ENCODE results near the gene BRCC3.
A peak's percentile ranks its signal among the peaks of the same experiment; 100 is the strongest.

Gene BRCC3

DNA sequence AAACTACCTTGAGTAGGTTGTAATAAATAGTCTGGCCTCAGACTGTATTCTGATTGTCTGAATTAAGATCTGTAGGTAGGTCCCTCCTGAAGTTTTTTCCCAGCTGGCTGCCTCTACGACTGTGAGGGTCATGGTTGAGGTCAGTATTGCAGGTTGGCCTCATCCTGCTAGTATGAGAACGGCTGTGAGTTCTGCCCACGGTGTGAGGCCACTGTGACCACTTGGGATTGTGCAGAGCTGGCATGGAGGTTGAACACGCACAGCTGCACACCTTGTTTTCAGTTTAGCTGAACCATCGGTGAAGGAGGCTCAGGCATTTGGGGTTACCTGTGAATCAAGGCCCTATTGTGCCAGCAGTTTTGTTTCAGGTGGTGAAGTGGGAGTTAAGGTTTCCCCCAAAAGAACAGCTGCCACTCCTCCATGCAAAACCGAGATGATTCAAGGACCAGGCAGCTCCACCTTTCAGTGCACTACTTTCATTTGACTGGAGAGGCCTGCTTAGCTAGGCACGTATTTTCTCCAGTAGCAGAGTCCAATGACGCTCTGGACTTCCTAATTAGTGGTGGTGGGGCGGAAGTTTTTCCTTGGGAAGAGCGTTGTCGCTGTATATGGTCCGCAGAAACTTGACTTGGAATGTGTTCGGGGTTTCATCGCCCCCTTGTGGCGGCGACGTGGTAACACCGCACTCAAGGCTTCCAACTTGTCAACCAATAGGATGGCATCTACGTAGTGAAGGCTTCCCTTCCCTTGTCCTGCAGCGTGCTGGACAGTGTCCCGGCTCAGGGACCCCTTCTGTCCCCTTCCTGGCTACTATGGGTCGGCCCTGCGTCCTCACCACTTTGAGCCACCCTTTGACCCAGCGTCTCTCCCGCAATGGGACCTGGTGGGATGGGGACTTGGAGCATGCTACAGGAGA, 14.2 kb upstream of the BRCC3 start:
- peak in 1 of 2 donors; percentile 5 for DNase-seq (ENCODE audit: low read depth in 2 of 2, low spot score in 1 of 2)

- no peak for DNase-seq (ENCODE audit: low read depth in 2 of 2, low spot score in 1 of 2)
These were observed 9.5 kb upstream of the BRCC3 start for GRCh38 chrX:155061760-155062159.

DNA sequence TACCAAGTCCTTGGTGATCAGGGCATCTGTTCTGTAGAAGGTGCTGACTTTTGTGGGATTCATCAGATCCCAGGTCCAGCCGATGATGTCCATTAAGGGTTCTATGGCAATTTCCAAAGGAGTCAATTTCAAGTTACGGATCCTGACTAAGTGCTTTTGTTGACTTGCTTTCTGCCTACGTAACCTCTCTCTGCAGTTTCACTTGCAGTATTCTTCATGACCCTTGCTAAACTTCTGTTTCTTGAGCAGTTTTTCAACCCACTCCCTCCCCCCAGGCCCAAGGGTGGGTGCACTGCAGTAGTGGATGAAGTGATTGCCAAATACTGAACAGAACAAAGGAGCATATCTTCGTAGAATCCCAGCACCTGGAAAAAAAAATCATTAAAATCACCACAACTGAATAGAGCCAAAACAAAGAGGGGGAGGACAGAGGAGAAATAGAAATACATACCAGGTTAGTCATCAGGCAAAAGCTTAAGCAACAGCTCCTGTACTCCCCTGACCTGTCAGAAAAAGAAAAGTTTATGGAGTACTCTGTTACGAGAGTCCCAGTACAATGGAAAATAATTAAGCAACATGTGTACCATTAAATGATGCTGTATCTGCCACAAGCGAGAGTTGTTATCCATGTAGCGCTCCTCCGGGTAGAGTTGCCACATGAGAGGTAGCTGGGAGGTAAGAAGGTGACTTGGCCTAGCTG, 6.1 kb upstream of the BRCC3 start:
- DNase-seq (ENCODE audit: low read depth in 2 of 2, low spot score in 1 of 2), result no peak

DNA sequence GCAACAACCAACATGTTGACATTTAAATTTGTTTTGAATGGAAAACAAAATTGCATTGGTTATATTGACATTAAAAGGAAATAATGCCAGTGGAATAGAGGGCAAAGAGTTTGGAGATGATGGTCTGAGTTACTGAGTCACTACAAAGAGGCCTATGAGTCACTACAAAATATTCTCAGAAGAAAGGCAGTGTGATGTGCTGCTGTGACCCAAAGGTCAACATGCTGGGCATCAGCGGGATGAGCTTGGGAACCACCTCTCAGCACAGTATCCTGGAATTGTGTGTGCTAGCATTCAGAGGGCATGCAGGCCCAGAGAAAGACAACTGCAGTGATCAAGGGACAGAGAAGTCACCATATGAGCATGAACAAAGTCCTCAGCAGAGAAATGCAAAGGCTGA, 3.1 kb upstream of the BRCC3 start:
- DNase-seq (ENCODE audit: low read depth in 2 of 2, low spot score in 1 of 2), result no peak

- no peak for DNase-seq (ENCODE audit: low read depth in 2 of 2, low spot score in 1 of 2)
These were observed 1.9 kb upstream of the BRCC3 start for GRCh38 chrX:155069414-155069813.

DNA sequence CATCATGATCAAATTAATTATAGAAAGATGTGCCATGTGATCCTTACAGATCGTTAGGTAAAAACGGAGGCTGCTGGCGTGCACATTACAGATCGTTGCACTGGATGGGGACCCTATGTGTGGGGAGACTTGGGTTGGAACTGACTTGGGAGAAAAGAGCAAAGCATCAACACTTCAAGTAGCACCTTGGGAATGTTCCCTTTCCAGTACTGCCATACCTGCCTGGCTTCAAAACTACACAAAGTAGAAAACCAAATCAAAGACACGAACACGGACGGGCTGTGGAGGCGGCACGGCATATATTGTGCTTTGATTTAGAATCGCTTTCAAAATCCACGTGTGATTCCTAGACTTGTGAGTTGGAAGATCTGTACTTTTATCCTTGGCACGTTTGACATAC, 1.3 kb upstream of the BRCC3 start:
- no peak for DNase-seq (ENCODE audit: low read depth in 2 of 2, low spot score in 1 of 2)

DNA sequence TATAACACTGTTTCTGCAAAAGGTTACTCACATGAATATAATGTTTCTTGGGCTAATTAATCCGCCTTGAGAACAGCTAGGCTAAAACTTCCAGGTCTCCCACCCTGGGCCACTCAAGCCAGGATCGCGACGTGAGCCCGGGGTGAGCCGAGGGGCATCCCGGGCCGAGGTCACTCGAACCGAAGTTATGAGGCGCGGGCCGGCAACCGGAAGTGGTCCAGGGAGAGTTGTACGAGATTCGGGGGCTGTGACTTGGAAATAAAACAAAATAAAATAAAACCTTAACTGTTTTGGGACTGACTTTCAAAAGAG, 689 bp upstream of the BRCC3 start:
- DNase-seq (ENCODE audit: low read depth in 2 of 2, low spot score in 1 of 2), result no peak

DNA sequence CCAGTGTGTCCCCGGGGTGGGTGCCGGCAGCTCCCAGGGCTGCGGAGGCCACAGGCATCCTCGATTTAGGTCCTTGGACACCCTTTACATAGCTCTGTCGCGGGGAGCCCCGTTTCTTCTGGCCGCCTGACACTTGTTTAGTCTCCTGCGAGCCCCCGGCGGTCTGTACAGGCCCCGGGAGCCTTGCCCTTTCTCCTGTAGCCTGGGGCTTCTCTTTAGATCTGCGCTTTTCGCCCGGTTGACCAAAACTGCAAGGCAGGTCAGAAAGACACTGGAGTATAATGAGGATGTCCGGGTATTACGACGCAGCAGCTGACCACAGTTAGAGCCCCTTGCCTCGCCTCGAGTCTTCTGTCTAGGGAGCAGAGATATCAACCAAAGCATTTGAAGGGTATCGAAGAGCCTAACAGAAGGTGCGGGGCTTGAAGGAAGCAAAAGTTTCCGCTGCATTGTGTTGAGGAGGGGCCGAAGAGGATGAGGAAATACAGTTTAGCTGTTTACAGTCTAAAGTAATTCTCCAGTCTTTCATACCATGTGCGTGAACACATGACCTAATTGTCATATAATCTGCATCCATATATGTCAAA, 479 bp downstream of the BRCC3 start:
- DNase-seq (ENCODE audit: low read depth in 2 of 2, low spot score in 1 of 2), result no peak

- DNase-seq (ENCODE audit: low read depth in 2 of 2, low spot score in 1 of 2), result no peak
These were observed 15.0 kb downstream of the BRCC3 start for GRCh38 chrX:155086202-155086840.

DNA sequence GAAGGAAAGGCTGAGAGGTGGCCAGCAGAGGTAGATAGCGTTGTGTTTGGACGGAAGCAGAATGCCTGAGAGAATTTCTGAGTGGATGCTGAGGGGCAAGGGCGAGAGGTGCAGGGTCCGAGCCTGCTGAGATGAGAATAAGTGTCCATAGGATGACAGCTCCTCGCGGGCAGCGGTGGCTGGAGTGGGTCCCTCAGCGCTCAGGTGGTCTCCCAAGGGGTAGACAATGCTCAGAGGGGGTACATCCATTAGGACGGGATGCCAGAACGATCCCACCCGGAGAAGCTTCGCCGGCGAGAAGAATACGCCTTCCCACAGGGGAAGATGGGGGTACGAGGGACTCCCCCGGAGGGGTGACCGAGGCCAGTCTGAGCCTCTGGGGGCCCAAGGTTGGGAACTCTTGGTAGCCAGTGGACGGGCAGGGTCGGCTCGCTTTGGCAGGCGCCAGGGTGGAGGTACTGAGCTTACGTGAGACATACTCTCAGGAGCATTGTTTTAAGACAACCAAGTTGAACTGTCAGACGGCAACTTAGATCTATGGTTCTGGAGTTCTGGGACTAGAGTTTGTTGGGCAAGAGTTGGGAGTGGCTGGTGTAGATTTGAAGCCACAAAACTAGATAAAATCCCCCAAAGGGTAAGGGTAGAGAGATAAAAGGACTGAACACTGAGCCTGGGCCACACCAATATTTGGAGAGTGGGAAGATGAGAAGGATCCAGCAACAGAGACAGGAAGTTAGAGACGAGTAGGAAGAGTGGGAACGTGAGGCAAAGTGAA, 15.8 kb downstream of the BRCC3 start:
- DNase-seq (ENCODE audit: low read depth in 2 of 2, low spot score in 1 of 2), result no peak

GRCh38 chrX:155094468-155095061, 23.3 kb downstream of the BRCC3 start:
- no peak for DNase-seq (ENCODE audit: low read depth in 2 of 2, low spot score in 1 of 2)

GRCh38 chrX:155105919-155106318, 34.6 kb downstream of the BRCC3 start:
- DNase-seq (ENCODE audit: low read depth in 2 of 2, low spot score in 1 of 2), result no peak

- DNase-seq (ENCODE audit: low read depth in 2 of 2, low spot score in 1 of 2), result no peak
These were observed 37.1 kb downstream of the BRCC3 start for GRCh38 chrX:155108427-155108826.

GRCh38 chrX:155112171-155112570, 40.9 kb downstream of the BRCC3 start:
- DNase-seq (ENCODE audit: low read depth in 2 of 2, low spot score in 1 of 2), result no peak

DNA sequence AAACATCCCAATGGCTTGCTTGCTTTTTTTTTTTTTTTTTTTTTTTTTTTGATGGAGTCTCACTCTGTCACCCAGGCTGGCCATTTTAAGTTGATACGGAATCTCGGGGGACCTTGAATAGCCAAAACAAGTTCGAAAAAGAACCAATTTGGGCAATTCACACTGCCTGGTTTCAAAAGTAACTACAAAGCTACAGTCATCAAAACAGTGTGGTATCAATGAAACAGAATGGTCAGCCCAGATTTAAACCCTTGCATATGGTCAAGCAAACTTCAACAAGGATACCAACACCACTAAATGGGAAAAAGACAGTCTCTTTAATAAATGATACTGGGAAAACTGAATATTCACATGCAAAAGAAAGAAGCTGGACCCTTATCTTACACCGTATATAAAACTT, 41.8 kb downstream of the BRCC3 start:
- DNase-seq (ENCODE audit: low read depth in 2 of 2, low spot score in 1 of 2), result no peak

- DNase-seq (ENCODE audit: low read depth in 2 of 2, low spot score in 1 of 2), result no peak
These were observed 44.0 kb downstream of the BRCC3 start for GRCh38 chrX:155115174-155115819.

DNA sequence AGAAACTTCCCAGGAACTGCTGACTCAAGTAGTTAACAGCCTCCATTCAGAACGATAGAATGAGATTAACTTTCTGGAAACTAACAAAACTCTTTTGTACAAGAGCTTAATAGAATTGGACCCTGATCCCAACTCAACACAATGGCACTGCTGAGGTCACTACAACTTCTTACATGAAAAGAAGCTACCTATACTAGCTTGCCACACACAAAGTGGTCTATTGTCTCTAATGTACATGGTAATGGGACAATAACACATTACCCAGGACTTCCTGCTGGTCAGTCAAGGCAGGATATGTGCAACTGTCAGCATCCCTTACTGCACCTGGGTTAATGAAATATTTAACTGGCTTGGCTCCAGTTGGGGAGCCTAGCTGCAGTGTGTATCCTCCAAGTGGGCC, 56.2 kb downstream of the BRCC3 start:
- no peak for DNase-seq (ENCODE audit: low read depth in 2 of 2, low spot score in 1 of 2)

DNA sequence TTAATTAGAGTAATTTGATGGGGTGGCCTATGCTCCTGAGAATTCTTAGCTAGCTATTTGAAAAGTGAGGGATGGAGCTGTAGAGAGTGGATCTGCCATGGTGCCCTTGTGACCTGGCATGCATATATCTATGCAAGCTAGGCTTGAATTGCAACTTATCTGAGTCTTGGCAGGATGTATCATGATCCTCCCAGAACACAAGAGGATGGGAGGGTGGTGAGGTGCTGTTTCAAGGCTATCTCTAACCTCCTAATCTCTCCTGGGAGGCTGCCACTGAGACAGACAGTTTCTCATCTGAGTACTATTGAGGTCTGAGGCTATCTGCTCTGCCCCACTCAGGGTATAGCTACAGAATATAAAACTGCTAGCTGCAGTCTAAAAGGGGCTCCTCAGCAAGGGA, 56.6 kb downstream of the BRCC3 start:
- DNase-seq (ENCODE audit: low read depth in 2 of 2, low spot score in 1 of 2), result no peak

DNA sequence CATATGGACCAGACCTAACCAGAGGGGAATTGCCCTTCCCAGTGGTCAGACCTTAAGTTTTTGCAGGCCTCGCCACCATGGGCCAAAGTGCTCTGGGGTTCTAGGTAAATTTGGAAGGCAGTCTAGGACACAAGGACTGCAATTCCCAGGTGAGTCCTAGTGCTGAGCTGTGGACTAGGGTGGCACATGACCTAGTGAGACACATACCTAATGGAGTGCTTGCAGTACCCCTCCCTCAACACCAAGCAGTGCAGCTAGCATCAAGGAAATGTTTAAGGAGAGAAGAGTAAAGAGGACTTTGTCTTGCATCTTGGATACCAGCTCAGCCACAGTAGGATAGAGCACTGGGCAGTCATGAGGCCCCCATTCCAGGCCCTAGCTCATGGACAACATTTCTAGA, 60.8 kb downstream of the BRCC3 start:
- DNase-seq (ENCODE audit: low read depth in 2 of 2, low spot score in 1 of 2), result no peak

- no peak for DNase-seq (ENCODE audit: low read depth in 2 of 2, low spot score in 1 of 2)
These were observed 62.9 kb downstream of the BRCC3 start for GRCh38 chrX:155134255-155134654.

Measured in stimulated activated CD8-positive, alpha-beta memory T cell treated with anti-CD3 and anti-CD28 coated beads, Interleukin-4, amount 100 ng/mL, for 4 hours (primary cell).